Measurements from ENCODE around the gene GCHFR.

The GCHFR gene

DNA sequence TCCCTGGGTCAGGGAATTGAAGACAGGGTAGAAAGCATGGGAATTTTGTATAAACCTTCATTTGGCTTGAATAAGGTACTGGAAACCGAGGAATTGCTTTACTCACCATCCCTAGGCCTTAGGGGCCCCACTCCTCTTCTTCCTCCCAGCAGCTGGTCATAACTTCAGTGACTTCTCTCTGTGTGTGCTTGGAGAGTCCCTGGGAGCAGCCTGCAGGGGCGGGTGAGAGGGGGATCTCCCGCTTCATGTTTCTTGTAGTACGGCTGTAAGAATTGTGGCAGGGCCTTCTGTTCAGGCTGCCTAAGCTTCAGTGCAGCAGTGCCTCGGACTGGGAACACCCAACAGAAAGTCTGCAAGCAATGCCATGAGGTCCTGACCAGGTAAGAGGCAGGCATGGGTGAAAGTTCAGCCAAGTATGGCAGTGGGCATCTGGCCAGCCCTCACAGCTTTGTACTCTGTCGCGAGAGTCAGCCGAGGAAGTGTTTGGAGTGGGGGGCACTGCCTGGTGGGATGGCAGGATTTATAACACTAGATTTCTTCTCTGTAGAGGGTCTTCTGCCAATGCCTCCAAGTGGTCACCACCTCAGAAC, 45.1 kb downstream of the GCHFR start:
- peaks cover 10% of the 10 kb centered on the region for H3K36me3 ChIP-seq (ENCODE audit: control insufficient read depth, insufficient read depth, low read length)
- H3K9ac ChIP-seq (ENCODE audit: low read length), result no peak overlapping the region
- no peak overlapping the region for H3K4me3 ChIP-seq (ENCODE audit: low read length)
- peaks cover 10% of the 10 kb centered on the region for H3K4me1 ChIP-seq (ENCODE audit: control insufficient read depth, insufficient read depth, low read length)
- H3K27me3 ChIP-seq (ENCODE audit: control insufficient read depth, insufficient read depth, low read length), result no peaks in the 10 kb centered on the region
- no peak overlapping the region for H3K27ac ChIP-seq (ENCODE audit: low read depth, low read length)

- Histone ChIP-seq H3K27me3 (ENCODE audit: control insufficient read depth, insufficient read depth, low read length) (no peaks in the 10 kb centered on the region), H3K9ac (ENCODE audit: low read length) (no peak overlapping the region), H3K4me1 (ENCODE audit: control insufficient read depth, insufficient read depth, low read length) (peaks cover 4% of the 10 kb centered on the region), H3K27ac (ENCODE audit: low read depth, low read length) (no peak overlapping the region), H3K4me3 (ENCODE audit: low read length) (no peak overlapping the region), H3K36me3 (ENCODE audit: control insufficient read depth, insufficient read depth, low read length) (peaks cover 18% of the 10 kb centered on the region)
Measured at GRCh38 chr15:40812721-40813425, 49.0 kb downstream of the GCHFR start.

GRCh38 chr15:40815042-40815698, 51.3 kb downstream of the GCHFR start:
- Histone ChIP-seq H3K36me3 (ENCODE audit: control insufficient read depth, insufficient read depth, low read length) (peaks cover 18% of the 10 kb centered on the region), H3K27ac (ENCODE audit: low read depth, low read length) (no peak overlapping the region), H3K4me3 (ENCODE audit: low read length) (no peak overlapping the region), H3K4me1 (ENCODE audit: control insufficient read depth, insufficient read depth, low read length) (no peaks in the 10 kb centered on the region), H3K9ac (ENCODE audit: low read length) (no peak overlapping the region), H3K27me3 (ENCODE audit: control insufficient read depth, insufficient read depth, low read length) (no peaks in the 10 kb centered on the region)

Measured in rectal smooth muscle tissue (tissue), 1 donor.